Ascending aorta (tissue), 2 donors: ENCODE results near the gene CREM. TPM values are rescaled to one million over a fixed set of nuclear protein-coding genes. Genes with fewer than 3 reads are reported as not detected.

ENCODE experiments used
- DNase-seq, 2 donors: peaks; one replicate each; pipeline ENCODE4 v3.0.0-alpha.2; 2019; ENCODE audit warnings: low spot score in 2 of 2
- H3K27ac ChIP-seq, 2 donors: fragments of 200-600 bp; sonication (generic); one replicate each; pipeline ENCODE4 v1.5.1; 2016 to 2017; ENCODE audit warnings: mild to moderate bottlenecking in 1 of 2
- H3K27me3 ChIP-seq: fragments of 200-600 bp; sonication (generic); one replicate; pipeline ENCODE4 v1.5.1; 2017
- H3K36me3 ChIP-seq, 2 donors: fragments of 200-600 bp; sonication (generic); one replicate each; pipeline ENCODE4 v1.5.1; 2016
- H3K4me1 ChIP-seq, 2 donors: fragments of 200-600 bp; sonication (generic); one replicate each; pipeline ENCODE4 v1.5.1; 2016 to 2017; ENCODE audit warnings: mild to moderate bottlenecking in 1 of 2
- H3K4me3 ChIP-seq, 2 donors: fragments of 200-600 bp; sonication (generic); one replicate each; pipeline ENCODE4 v1.5.1; 2016 to 2017; ENCODE audit warnings: mild to moderate bottlenecking in 1 of 2
- H3K9me3 ChIP-seq, 2 donors: fragments of 200-600 bp; sonication (generic); one replicate each; pipeline ENCODE4 v1.5.1; 2016
- CTCF ChIP-seq, 3 experiments: fragments of 200-600 bp in 2 of 3; fragments of 450-650 bp in 1 of 3; sonication (generic) in 2 of 3; IDR thresholded peaks; one replicate each; pipeline ENCODE4 v1.5.1; 2016 to 2019; ENCODE audit warnings: antibody characterized with exemption in 3 of 3, mild to moderate bottlenecking in 1 of 3, moderate library complexity in 1 of 3
- intact Hi-C: fragments of 100-400 bp; cut with DNase I; formaldehyde crosslinking; loops from one replicate; pipeline ENCODE4 v1.15.1; 2023
- total RNA-seq: library from RNA; depleted of rRNA; stranded (reverse); fragments of >200 nt; gene quantifications from one replicate; pipeline ENCODE4 v1.1.0, GENCODE V29; 2016

Gene CREM
- total RNA-seq, 1 donor from 2014 or later = 14.9 TPM

- no peak for DNase-seq
- no peaks in the 10 kb centered on the region for H3K9me3 ChIP-seq
- no peaks in the 10 kb centered on the region for H3K4me1 ChIP-seq
- no peak overlapping the region for H3K27ac ChIP-seq
- intact Hi-C loops = no loop called here
- H3K4me3 ChIP-seq = no peak overlapping the region
- TF ChIP-seq CTCF (IDR thresholded peaks at IDR 0.05) = no peak
- H3K36me3 ChIP-seq = no peaks in the 10 kb centered on the region
- no peaks in the 10 kb centered on the region for H3K27me3 ChIP-seq
These were observed 111.3 kb downstream of the CREM start for GRCh38 chr10:35237766-35238512.

GRCh38 chr10:35244549-35244948 lies 117.9 kb downstream of the CREM start:
- Histone ChIP-seq H3K4me3 (no peak overlapping the region), H3K36me3 (no peaks in the 10 kb centered on the region), H3K9me3 (no peaks in the 10 kb centered on the region), H3K4me1 (no peaks in the 10 kb centered on the region), H3K27me3 (no peaks in the 10 kb centered on the region), H3K27ac (no peak overlapping the region)
- intact Hi-C loops = loop anchor here (10.0 kb wide), 2 partner anchors 320 to 360 kb away; partner anchors contain the start of gene GJD4
- TF ChIP-seq CTCF (IDR thresholded peaks at IDR 0.05) = no peak
- DNase-seq = no peak

- intact Hi-C loops = loop anchor here (10.0 kb wide), 2 partner anchors 318 to 358 kb away; partner anchors contain the start of gene GJD4
- Histone ChIP-seq H3K4me1 (no peaks in the 10 kb centered on the region), H3K4me3 (no peak overlapping the region), H3K36me3 (no peaks in the 10 kb centered on the region), H3K9me3 (no peaks in the 10 kb centered on the region), H3K27ac (no peak overlapping the region), H3K27me3 (no peaks in the 10 kb centered on the region)
- TF ChIP-seq CTCF (IDR thresholded peaks at IDR 0.05) = no peak
- no peak for DNase-seq
These were observed 120.2 kb downstream of the CREM start for GRCh38 chr10:35246770-35247343.

GRCh38 chr10:35251373-35252100 lies 124.9 kb downstream of the CREM start:
- TF ChIP-seq CTCF (IDR thresholded peaks at IDR 0.05) = no peak
- Histone ChIP-seq H3K27me3 (no peaks in the 10 kb centered on the region), H3K4me1 (no peaks in the 10 kb centered on the region), H3K4me3 (no peak overlapping the region), H3K9me3 (no peaks in the 10 kb centered on the region), H3K27ac (no peak overlapping the region), H3K36me3 (no peaks in the 10 kb centered on the region)
- no peak for DNase-seq
- intact Hi-C loops = no loop called here

- H3K4me3 ChIP-seq = no peak overlapping the region
- intact Hi-C loops = no loop called here
- no peaks in the 10 kb centered on the region for H3K4me1 ChIP-seq
These were observed 130.7 kb downstream of the CREM start for GRCh38 chr10:35257057-35257983.

More at GRCh38 chr10:35257057-35257983, 130.7 kb downstream of the CREM start:
- no peak for DNase-seq
- Histone ChIP-seq H3K36me3 (no peaks in the 10 kb centered on the region), H3K27me3 (no peaks in the 10 kb centered on the region), H3K27ac (no peak overlapping the region), H3K9me3 (peaks cover 6 to 11% of the 10 kb centered on the region in 2 donors)
- TF ChIP-seq CTCF (IDR thresholded peaks at IDR 0.05) = no peak
